Ectodermal cell (in vitro differentiated cells): Measurements from ENCODE around the gene PREX1.

Source experiments
- H3K27ac ChIP-seq: 2 replicates; pipeline ENCODE4 v1.7.0; 2013; ENCODE audit warnings: mild to moderate bottlenecking, low read depth, low read length; ENCODE audit not compliant: insufficient read depth, poor library complexity, severe bottlenecking
- H3K27me3 ChIP-seq: 2 replicates; pipeline ENCODE4 v1.7.0; 2013; ENCODE audit warnings: mild to moderate bottlenecking, low read length; ENCODE audit not compliant: insufficient read depth, control insufficient read depth, poor library complexity, severe bottlenecking
- H3K36me3 ChIP-seq: one replicate; pipeline ENCODE4 v1.7.0; 2013; ENCODE audit warnings: low read length; ENCODE audit not compliant: control insufficient read depth, insufficient read depth
- H3K4me1 ChIP-seq: one replicate; pipeline ENCODE4 v1.7.0; 2013; ENCODE audit warnings: low read length; ENCODE audit not compliant: control insufficient read depth, insufficient read depth
- H3K4me3 ChIP-seq: 2 replicates; pipeline ENCODE4 v1.7.0; 2013; ENCODE audit warnings: low read depth, low read length, control low read depth; ENCODE audit not compliant: insufficient read depth
- H3K9me3 ChIP-seq: 2 replicates; pipeline ENCODE4 v1.7.0; 2013; ENCODE audit warnings: mild to moderate bottlenecking, low read length, moderate library complexity; ENCODE audit not compliant: control insufficient read depth
- WGBS, 2 experiments: methylation state at CpG; one replicate each; pipeline ENCODE4 v1.1.7; 2013; ENCODE audit warnings: missing lambda C conversion rate in 2 of 2; 5-methylcytosine and 5-hydroxymethylcytosine counted together

PREX1 gene

DNA sequence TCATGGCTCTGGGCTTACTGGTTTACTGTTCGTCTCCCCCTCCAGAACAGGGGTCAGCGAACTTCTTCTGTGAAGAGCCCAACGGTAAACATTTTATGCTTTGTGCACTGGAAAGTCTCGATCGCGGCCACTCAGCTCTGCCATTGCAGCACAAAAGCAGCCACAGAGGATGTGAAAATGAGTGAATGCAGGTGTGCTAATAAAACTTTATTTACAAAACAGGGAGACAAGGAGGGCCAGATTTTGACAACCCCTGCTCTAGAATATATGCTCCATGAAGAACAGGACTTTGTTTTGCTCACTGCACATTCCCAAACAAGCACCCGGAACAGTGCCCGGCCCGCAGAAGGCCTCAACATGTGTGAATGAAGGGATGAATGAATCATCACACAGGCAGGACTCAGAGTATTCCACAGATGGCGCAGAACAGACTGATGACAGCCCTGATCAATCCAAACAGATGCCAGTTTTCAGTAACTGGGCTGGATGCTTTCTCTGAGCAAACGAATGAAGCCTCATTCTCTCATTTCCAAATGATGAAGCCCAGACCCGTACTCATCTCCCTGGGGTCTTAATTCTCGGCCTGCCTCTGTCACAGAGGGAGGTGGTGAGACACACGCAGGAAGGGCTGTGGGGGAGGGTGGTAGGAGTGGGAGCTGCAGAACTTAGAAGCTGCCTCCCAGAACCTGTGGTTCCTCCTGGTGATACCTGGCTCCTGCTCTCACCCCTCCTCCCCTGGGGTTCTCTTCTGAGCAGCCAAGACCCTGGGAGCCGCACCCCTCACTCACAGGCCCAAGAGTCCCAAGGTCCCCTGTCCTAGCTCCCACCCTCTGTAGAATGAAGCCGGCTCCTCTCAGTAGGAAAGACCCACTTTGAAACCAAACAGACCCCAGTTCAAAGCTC is 196.4 kb downstream of the PREX1 start:
- Histone ChIP-seq H3K27me3 (no peaks in the 10 kb centered on the region), H3K4me1 (no peaks in the 10 kb centered on the region), H3K36me3 (peaks cover 6% of the 10 kb centered on the region), H3K9me3 (no peaks in the 10 kb centered on the region), H3K4me3 (no peak overlapping the region), H3K27ac (no peak overlapping the region)
- WGBS, 2 experiments: 93 to 95% methylated on average over 16 of the region's 16 CpGs

DNA sequence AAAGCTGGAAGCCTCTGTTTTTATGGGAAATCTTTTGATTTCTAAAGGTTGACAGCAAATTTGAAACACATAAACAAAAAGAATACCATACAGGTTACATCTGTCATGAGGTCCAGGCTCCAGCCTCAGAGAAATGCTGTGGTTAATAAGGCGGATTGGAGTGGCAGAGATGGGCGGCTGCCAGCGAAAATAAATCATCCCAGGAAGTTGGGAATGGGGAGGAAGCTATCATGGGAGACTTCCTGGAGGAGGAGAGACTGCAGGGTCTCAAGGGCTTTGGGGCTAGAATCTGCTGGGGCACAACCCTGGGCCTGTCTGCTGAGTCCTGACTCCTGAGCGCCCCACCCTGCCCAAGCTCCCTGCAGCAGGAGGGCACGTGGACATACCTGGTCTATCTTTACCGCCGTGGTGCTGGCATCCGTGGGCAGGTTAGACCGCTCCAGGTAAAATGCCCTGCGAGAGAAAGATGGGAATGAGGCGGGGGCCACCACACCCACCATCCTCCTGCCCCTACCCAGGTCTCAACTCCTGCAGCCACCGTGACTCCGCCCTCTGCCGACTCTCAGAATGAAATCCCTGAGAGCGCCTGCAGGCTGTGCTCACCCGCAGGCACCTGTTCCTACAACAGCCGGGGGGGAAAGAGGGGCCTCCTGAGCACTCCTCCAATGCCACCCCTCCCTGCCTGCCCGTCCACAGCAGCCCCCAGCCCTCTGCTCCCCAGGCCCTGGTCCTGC is 197.3 kb downstream of the PREX1 start:
- Histone ChIP-seq H3K4me1 (no peaks in the 10 kb centered on the region), H3K36me3 (peaks cover 6% of the 10 kb centered on the region), H3K27ac (no peak overlapping the region), H3K27me3 (no peaks in the 10 kb centered on the region), H3K4me3 (no peak overlapping the region), H3K9me3 (no peaks in the 10 kb centered on the region)
- 83 to 88% methylated on average over 18 of the region's 18 CpGs for WGBS, 2 experiments

- no peak overlapping the region for H3K27ac ChIP-seq
- no peaks in the 10 kb centered on the region for H3K27me3 ChIP-seq
- no peaks in the 10 kb centered on the region for H3K9me3 ChIP-seq
- H3K36me3 ChIP-seq: peaks cover 6% of the 10 kb centered on the region
- no peaks in the 10 kb centered on the region for H3K4me1 ChIP-seq
- no peak overlapping the region for H3K4me3 ChIP-seq
- 92 to 96% methylated on average over 9 of the region's 9 CpGs for WGBS, 2 experiments
Observed at GRCh38 chr20:48629960-48630315, 197.9 kb downstream of the PREX1 start.

GRCh38 chr20:48629069-48629959 is 198.5 kb downstream of the PREX1 start:
- no peaks in the 10 kb centered on the region for H3K4me1 ChIP-seq
- no peak overlapping the region for H3K4me3 ChIP-seq
- H3K36me3 ChIP-seq: peaks cover 6% of the 10 kb centered on the region
- H3K9me3 ChIP-seq: no peaks in the 10 kb centered on the region
- no peak overlapping the region for H3K27ac ChIP-seq
- WGBS, 2 experiments: 91 to 93% methylated on average over 15 of the region's 15 CpGs
- H3K27me3 ChIP-seq: no peaks in the 10 kb centered on the region

DNA sequence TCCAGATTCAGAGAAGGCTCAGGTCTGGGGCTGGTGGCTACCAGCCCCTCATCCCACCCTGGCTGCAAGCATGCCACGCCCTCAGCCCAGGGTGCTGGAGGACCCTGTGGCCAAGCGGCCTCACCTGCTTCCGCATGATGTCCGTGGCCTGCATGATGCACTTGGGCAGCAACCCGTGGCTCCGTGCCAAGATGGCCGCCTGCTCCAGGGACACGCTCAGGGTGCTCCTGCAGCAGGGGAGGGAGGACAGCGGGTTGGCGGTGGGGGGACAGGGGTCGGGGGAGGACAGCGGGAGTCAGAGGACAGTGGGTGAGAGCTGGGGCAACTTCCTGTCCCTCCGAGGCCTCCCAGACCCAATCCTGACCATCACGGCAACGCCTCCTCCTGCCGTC is 200.1 kb downstream of the PREX1 start:
- H3K27me3 ChIP-seq: no peaks in the 10 kb centered on the region
- H3K4me1 ChIP-seq: no peaks in the 10 kb centered on the region
- peaks cover 4% of the 10 kb centered on the region for H3K36me3 ChIP-seq
- no peak overlapping the region for H3K27ac ChIP-seq
- no peaks in the 10 kb centered on the region for H3K9me3 ChIP-seq
- H3K4me3 ChIP-seq: no peak overlapping the region
- 95% methylated on average over 16 of the region's 16 CpGs for WGBS, 2 experiments

- Histone ChIP-seq H3K27me3 (no peaks in the 10 kb centered on the region), H3K27ac (no peak overlapping the region), H3K4me1 (no peaks in the 10 kb centered on the region), H3K36me3 (no peaks in the 10 kb centered on the region), H3K4me3 (no peak overlapping the region), H3K9me3 (no peaks in the 10 kb centered on the region)
- 93 to 94% methylated on average over 18 of the region's 18 CpGs for WGBS, 2 experiments
Observed at GRCh38 chr20:48626938-48627736, 200.7 kb downstream of the PREX1 start.

DNA sequence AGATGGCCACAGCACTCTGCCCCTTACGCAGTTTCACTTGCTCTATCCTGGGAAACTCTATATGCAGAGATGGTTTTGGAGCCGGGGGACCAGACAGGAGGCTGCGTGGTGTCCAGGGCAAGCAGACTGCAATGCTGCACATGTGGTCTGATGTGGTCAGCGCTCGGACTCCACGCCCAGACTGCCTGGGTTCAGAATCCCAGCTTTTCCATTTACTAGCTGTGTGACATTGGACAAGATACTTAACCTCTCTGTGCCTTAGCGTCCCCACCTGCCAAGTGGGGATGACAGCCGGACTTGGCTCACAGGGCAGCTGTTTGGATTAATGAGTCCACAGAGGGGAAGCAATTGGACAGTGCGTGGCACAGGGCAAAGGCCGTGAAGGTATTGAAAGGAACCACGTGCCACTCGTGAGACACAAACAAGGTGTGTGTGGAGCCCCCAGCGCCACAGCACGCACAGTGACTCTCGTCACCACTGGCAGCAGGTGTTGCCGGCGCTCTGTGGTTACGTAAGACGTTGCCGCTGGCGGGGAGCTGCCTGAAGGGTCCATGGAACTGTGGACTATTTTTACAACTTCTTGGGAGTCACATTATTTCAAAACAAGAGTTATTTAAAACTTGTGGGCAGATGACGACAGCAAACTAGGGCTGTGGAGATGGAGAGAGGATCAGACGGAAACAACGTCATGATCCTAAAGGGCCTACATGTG is 201.4 kb downstream of the PREX1 start:
- Histone ChIP-seq H3K4me1 (no peaks in the 10 kb centered on the region), H3K27me3 (no peaks in the 10 kb centered on the region), H3K4me3 (no peak overlapping the region), H3K36me3 (no peaks in the 10 kb centered on the region), H3K27ac (no peak overlapping the region), H3K9me3 (no peaks in the 10 kb centered on the region)
- WGBS, 2 experiments: 94 to 95% methylated on average over 24 of the region's 24 CpGs

DNA sequence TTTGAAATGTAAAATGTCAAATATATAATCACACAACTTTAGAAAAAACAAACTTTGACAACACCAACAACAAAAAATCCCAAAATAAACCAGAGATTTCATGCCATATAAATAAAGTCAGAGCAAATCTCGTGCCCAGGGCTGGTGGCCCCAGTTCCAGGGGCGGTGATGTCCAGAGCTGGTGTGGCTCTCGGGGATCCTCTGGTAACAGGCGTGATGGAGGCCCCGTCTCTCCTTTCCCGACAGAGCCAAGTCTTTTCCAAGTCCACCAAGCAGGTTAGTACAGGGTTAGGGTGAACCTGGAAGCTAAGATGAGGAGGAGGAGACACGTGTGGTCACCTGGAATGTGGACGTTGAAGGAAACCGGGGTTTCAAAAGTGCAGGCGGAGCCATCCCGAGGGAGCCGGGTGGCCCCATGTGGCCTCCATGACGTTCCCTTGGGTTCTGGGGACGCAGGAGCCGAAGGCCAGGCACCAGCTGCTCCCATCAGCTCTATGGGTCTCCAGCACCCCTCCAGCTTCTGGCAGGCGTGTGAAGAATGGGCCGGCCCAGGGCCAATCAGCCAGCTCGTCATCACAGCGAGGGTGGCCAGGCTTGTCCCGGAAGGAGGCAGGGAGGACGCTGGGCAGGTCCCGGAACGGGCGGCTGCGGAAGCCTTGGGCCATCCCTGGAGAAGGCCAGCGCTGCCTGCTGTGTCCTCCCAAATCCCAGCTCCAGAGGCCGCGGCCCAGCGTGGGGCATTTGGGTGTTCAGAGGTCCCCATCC is 202.5 kb downstream of the PREX1 start:
- no peak overlapping the region for H3K4me3 ChIP-seq
- 93% methylated on average over 29 of the region's 29 CpGs for WGBS, 2 experiments
- no peaks in the 10 kb centered on the region for H3K36me3 ChIP-seq
- no peak overlapping the region for H3K27ac ChIP-seq
- H3K9me3 ChIP-seq: no peaks in the 10 kb centered on the region
- no peaks in the 10 kb centered on the region for H3K27me3 ChIP-seq
- H3K4me1 ChIP-seq: no peaks in the 10 kb centered on the region
